SK-N-SH treated with all-trans-retinoic acid at 6 μM for 48 hours (cell line): ENCODE results near the gene WIZ.

ENCODE experiments used
- BACH2 ChIP-seq: fragments of 250-450 bp; sonication (Bioruptor Pico); IDR thresholded peaks from 2 replicates; pipeline ENCODE4 v1.9.0; 2021; ENCODE audit warnings: mild to moderate bottlenecking, borderline replicate concordance
- CREB5 ChIP-seq: fragments of 250-450 bp; sonication (Bioruptor Pico); IDR thresholded peaks from 2 replicates; pipeline ENCODE4 v1.5.1; 2020; ENCODE audit warnings: low read depth, mild to moderate bottlenecking, moderate library complexity
- CSRNP3 ChIP-seq: fragments of 250-450 bp; sonication (Bioruptor Pico); IDR thresholded peaks from 2 replicates; pipeline ENCODE4 v1.5.1; 2021; ENCODE audit warnings: mild to moderate bottlenecking, moderate library complexity
- PATZ1 ChIP-seq: fragments of 250-450 bp; sonication (Bioruptor Pico); IDR thresholded peaks from 2 replicates; pipeline ENCODE4 v1.8.0; 2020; ENCODE audit warnings: mild to moderate bottlenecking, moderate library complexity, borderline replicate concordance
- ZC3H10 ChIP-seq: fragments of 250-450 bp; sonication (Bioruptor Pico); IDR thresholded peaks from 2 replicates; pipeline ENCODE4 v1.5.1; 2021; ENCODE audit warnings: mild to moderate bottlenecking, moderate library complexity
- ZNF565 ChIP-seq: fragments of 450-650 bp; formaldehyde crosslinking; conservative IDR thresholded peaks from 2 replicates; pipeline ENCODE4 v1.5.0; 2020; ENCODE audit warnings: low read depth, mild to moderate bottlenecking, moderate library complexity
- ZNF70 ChIP-seq: fragments of 450-650 bp; formaldehyde crosslinking; IDR thresholded peaks from 2 replicates; pipeline ENCODE4 v1.5.0; 2020; ENCODE audit warnings: mild to moderate bottlenecking, moderate library complexity
- TF ChIP-seq, protein P1 (sequence below): fragments of 250-450 bp; sonication (Bioruptor Pico); IDR thresholded peaks from 2 replicates; pipeline ENCODE4 v1.8.0; 2021; ENCODE audit warnings: low read depth, mild to moderate bottlenecking, moderate library complexity, borderline replicate concordance

- no peak for TF ChIP-seq BACH2 (CRISPR knock-in tag)
- TF ChIP-seq CSRNP3, result no peak
- no peak for TF ChIP-seq ZNF565
- no peak for TF ChIP-seq PATZ1 (CRISPR knock-in tag)
- TF ChIP-seq CREB5 (CRISPR knock-in tag), result no peak
- TF ChIP-seq ZNF70 (CRISPR knock-in tag), result no peak
- TF ChIP-seq, protein P1, sequence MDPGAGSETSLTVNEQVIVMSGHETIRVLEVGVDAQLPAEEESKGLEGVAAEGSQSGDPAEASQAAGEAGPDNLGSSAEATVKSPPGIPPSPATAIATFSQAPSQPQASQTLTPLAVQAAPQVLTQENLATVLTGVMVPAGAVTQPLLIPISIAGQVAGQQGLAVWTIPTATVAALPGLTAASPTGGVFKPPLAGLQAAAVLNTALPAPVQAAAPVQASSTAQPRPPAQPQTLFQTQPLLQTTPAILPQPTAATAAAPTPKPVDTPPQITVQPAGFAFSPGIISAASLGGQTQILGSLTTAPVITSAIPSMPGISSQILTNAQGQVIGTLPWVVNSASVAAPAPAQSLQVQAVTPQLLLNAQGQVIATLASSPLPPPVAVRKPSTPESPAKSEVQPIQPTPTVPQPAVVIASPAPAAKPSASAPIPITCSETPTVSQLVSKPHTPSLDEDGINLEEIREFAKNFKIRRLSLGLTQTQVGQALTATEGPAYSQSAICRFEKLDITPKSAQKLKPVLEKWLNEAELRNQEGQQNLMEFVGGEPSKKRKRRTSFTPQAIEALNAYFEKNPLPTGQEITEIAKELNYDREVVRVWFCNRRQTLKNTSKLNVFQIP (CRISPR knock-in tag), result no peak
- TF ChIP-seq ZC3H10 (CRISPR knock-in tag), result no peak
Observed at GRCh38 chr19:15467734-15468214, 18.0 kb upstream of the WIZ start.
